IMR-90 (cell line): Measurements from ENCODE around the gene RAP1A. TPM values are rescaled to one million over a fixed set of nuclear protein-coding genes. Genes with fewer than 3 reads are reported as not detected.
"Not testable (repeated sequence)": the region's sequence is repeated elsewhere in the genome, so short reads cannot be mapped to it uniquely, and the experiment has no call there.

Source experiments
- ATAC-seq: fragments of 200-7000 bp; cut with Tn5 transposase; 2 replicates; pipeline ENCODE4 v1.9.1; 2020; ENCODE audit warnings: low read depth, mild to moderate bottlenecking, moderate library complexity
- BruUV-seq: library from RNA; stranded (reverse); fragments of 400-500 nt; replicated peaks from 2 replicates; lab custom pipeline; 2021; lab: Mats Ljungman, UMichigan
- CTCF ChIA-PET: fragments of 300-600 bp; formaldehyde crosslinking; extraction: SDS; loops from one replicate; lab custom pipeline; 2021; ENCODE audit warnings: antibody characterized with exemption; lab: Yijun Ruan, JAX
- POLR2A ChIA-PET: fragments of 300-600 bp; sonication (Branson Sonifier 250); formaldehyde crosslinking; loops from one replicate; lab custom pipeline; 2022; ENCODE audit warnings: antibody characterized with exemption; ENCODE audit not compliant: unreplicated experiment; lab: Charles Lee
- DNase-seq: peaks from one replicate; pipeline ENCODE4 v3.0.0; 2013
- H2AFZ ChIP-seq: replicated peaks from 2 replicates; pipeline ENCODE3; 2013; ENCODE audit warnings: low read length, mild to moderate bottlenecking; ENCODE audit not compliant: poor library complexity
- H2AK5ac ChIP-seq: 2 replicates; pipeline ENCODE4 v1.6.1; 2013; ENCODE audit warnings: low read depth, low read length, inconsistent platforms
- H2AK9ac ChIP-seq: replicated peaks from 2 replicates; pipeline ENCODE3; 2013; ENCODE audit warnings: mild to moderate bottlenecking, low read depth, low read length, moderate library complexity; ENCODE audit not compliant: poor library complexity
- H2BK120ac ChIP-seq: 2 replicates; pipeline ENCODE4 v1.6.1; 2013; ENCODE audit warnings: low read depth, low read length, inconsistent platforms
- H2BK15ac ChIP-seq: 3 replicates; pipeline ENCODE4 v1.6.1; 2013; ENCODE audit warnings: low read depth, low read length, inconsistent platforms
- H2BK20ac ChIP-seq: 2 replicates; pipeline ENCODE4 v1.6.1; 2013; ENCODE audit warnings: low read depth, mild to moderate bottlenecking, inconsistent platforms, low read length, moderate library complexity
- H2BK5ac ChIP-seq: 2 replicates; pipeline ENCODE4 v1.6.1; 2013; ENCODE audit warnings: mild to moderate bottlenecking, low read depth, low read length, inconsistent platforms; ENCODE audit not compliant: poor library complexity, severe bottlenecking
- H3K14ac ChIP-seq: replicated peaks from 2 replicates; pipeline ENCODE4 v1.6.1; 2013; ENCODE audit warnings: low read depth, low read length, inconsistent platforms
- H3K18ac ChIP-seq: 2 replicates; pipeline ENCODE4 v1.6.1; 2013; ENCODE audit warnings: low read depth, low read length, control low read depth
- H3K23ac ChIP-seq: 2 replicates; pipeline ENCODE4 v1.6.1; 2013; ENCODE audit warnings: low read depth, low read length, inconsistent platforms
- H3K27ac ChIP-seq: 2 replicates; pipeline ENCODE4 v1.5.1; 2013; ENCODE audit warnings: mild to moderate bottlenecking, control low read depth, low read length; ENCODE audit not compliant: insufficient read depth
- H3K27me3 ChIP-seq: 2 replicates; pipeline ENCODE4 v1.6.1; 2013; ENCODE audit warnings: low read length; ENCODE audit not compliant: control insufficient read depth, insufficient read depth
- H3K36me3 ChIP-seq: 2 replicates; pipeline ENCODE4 v1.6.1; 2013; ENCODE audit warnings: low read length, mixed read lengths; ENCODE audit not compliant: control insufficient read depth, insufficient read depth
- H3K4ac ChIP-seq: 2 replicates; pipeline ENCODE4 v1.6.1; 2013; ENCODE audit warnings: low read depth, low read length, inconsistent platforms
- H3K4me1 ChIP-seq: 2 replicates; pipeline ENCODE4 v1.6.1; 2013; ENCODE audit warnings: low read length, mixed read lengths; ENCODE audit not compliant: control insufficient read depth, insufficient read depth
- H3K4me2 ChIP-seq: 2 replicates; pipeline ENCODE4 v1.6.1; 2013; ENCODE audit warnings: low read depth, mild to moderate bottlenecking, control low read depth, low read length, moderate library complexity
- H3K4me3 ChIP-seq: 2 replicates; pipeline ENCODE4 v1.5.1; 2013; ENCODE audit warnings: low read depth, mild to moderate bottlenecking, control low read depth, low read length, moderate library complexity; ENCODE audit not compliant: insufficient read depth
- H3K56ac ChIP-seq: 2 replicates; pipeline ENCODE4 v1.6.1; 2013; ENCODE audit warnings: low read length, inconsistent platforms; ENCODE audit not compliant: insufficient read depth; ENCODE audit errors: extremely low read depth
- H3K79me1 ChIP-seq, 2 experiments: 2 replicates each; pipeline ENCODE4 v1.6.1; 2013; ENCODE audit warnings: low read length in 2 of 2, inconsistent platforms in 1 of 2, low read depth in 1 of 2
- H3K9ac ChIP-seq: 2 replicates; pipeline ENCODE4 v1.6.1; 2013; ENCODE audit warnings: low read depth, low read length, control low read depth
- H3K9me1 ChIP-seq: 2 replicates; pipeline ENCODE4 v1.6.1; 2013; ENCODE audit warnings: low read length, inconsistent platforms; ENCODE audit not compliant: insufficient read depth
- H3K9me3 ChIP-seq: 2 replicates; pipeline ENCODE4 v1.6.1; 2013; ENCODE audit warnings: low read length; ENCODE audit not compliant: control insufficient read depth, insufficient read depth
- H4K20me1 ChIP-seq: 2 replicates; pipeline ENCODE4 v1.6.1; 2013; ENCODE audit warnings: low read length, inconsistent platforms; ENCODE audit not compliant: insufficient read depth
- H4K5ac ChIP-seq: 2 replicates; pipeline ENCODE4 v1.6.1; 2013; ENCODE audit warnings: mild to moderate bottlenecking, low read depth, low read length, control low read depth
- H4K8ac ChIP-seq, 2 experiments: 2 replicates each; pipeline ENCODE4 v1.6.1; 2013; ENCODE audit warnings: low read depth in 2 of 2, low read length in 2 of 2, control low read depth in 1 of 2, inconsistent platforms in 1 of 2
- H4K91ac ChIP-seq: 2 replicates; pipeline ENCODE4 v1.6.1; 2013; ENCODE audit warnings: low read depth, low read length, inconsistent platforms; ENCODE audit not compliant: insufficient read depth
- WGBS, 2 experiments: methylation state at CpG; one replicate each; pipeline versions ENCODE4 v1.1.5 to v1.1.7; 2013; ENCODE audit warnings: missing lambda C conversion rate in 2 of 2; ENCODE audit not compliant: insufficient read length in 1 of 2; ENCODE audit errors: extremely low coverage in 2 of 2; 5-methylcytosine and 5-hydroxymethylcytosine counted together
- dilution Hi-C: fragments of 300-500 bp; cut with HindIII; formaldehyde crosslinking; loops from one replicate; pipeline ENCODE4 v1.14.3; 2018; ENCODE audit warnings: low sequenced_read_pairs; ENCODE audit not compliant: unreplicated experiment
- in situ Hi-C: fragments of 300-500 bp; cut with MboI; formaldehyde crosslinking; loops from 3 replicates; pipeline ENCODE4 v1.14.3; 2019; ENCODE audit warnings: low sequenced_read_pairs, inconsistent platforms, mixed read lengths
- intact Hi-C: fragments of 100-400 bp; cut with micrococcal nuclease; formaldehyde crosslinking; loops from 2 replicates; pipeline ENCODE4 v1.10.0; 2022
- polyA plus RNA-seq, 3 experiments: library from polyadenylated mRNA; depleted of rRNA; stranded (reverse); fragments of >200 nt; gene quantifications; 2 replicates each; pipeline ENCODE4 v1.2.3, GENCODE V29; 2012; ENCODE audit warnings: low replicate concordance in 1 of 3
- total RNA-seq: library from RNA; depleted of rRNA; stranded (reverse); fragments of >200 nt; gene quantifications from 2 replicates; pipeline ENCODE4 v1.2.3, GENCODE V29; 2012

The RAP1A gene
- total and polyA plus RNA-seq, 2 of the 4 experiments (the other 2 are of a cell fraction): 18.1 to 43.6 TPM

DNA sequence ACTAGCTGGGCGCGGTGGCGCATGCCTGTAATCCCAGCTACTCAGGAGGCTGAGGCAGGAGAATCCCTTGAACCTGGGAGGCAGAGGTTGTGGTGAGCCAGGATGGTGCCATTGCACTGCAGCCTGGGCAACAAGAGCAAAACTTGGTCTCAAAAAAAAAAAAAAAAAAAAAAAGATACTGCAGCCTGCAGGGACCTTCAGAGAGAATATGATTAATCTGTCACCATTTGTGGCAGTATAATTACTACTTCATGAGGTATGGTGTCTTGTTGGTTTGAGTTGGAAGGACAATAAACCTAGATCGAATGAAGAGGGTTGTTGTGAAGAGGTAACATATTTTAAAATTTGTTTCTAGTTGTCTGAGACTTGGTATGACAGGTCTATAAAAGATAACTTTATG lies 13.2 kb downstream of the RAP1A start:
- H3K4ac ChIP-seq, H4K91ac ChIP-seq, H2AK5ac ChIP-seq, H3K9ac ChIP-seq, H2AFZ ChIP-seq, H2BK20ac ChIP-seq, H3K9me3 ChIP-seq, H2BK5ac ChIP-seq, H2AK9ac ChIP-seq, H3K56ac ChIP-seq, H3K14ac ChIP-seq, H3K4me2 ChIP-seq, BruUV-seq, H2BK15ac ChIP-seq, H4K8ac ChIP-seq, H3K18ac ChIP-seq, H3K23ac ChIP-seq, ATAC-seq, H4K5ac ChIP-seq, intact Hi-C loops, H2BK120ac ChIP-seq, dilution Hi-C loops, H3K27me3 ChIP-seq, DNase-seq, POLR2A ChIA-PET, in situ Hi-C loops, H3K27ac ChIP-seq, CTCF ChIA-PET, H3K36me3 ChIP-seq, H3K9me1 ChIP-seq, H3K4me1 ChIP-seq, H3K4me3 ChIP-seq: not testable (repeated sequence)
- peaks cover 51% of the 10 kb centered on the region for H4K20me1 ChIP-seq
- WGBS, 2 experiments: no CpG with 5 or more reads among the region's 4 CpGs
- H3K79me1 ChIP-seq: peaks cover 14 to 55% of the 10 kb centered on the region in 2 experiments; a peak in 3 of 4 replicates
